Activated CD4-positive, CD25-positive, alpha-beta regulatory T cell (primary cell): Measurements from ENCODE around the gene TMEM45A.
"Not testable (repeated sequence)": the region's sequence is repeated elsewhere in the genome, so short reads cannot be mapped to it uniquely, and the experiment has no call there.

Source experiments
- DNase-seq, 4 experiments: peaks; one replicate each; lab custom pipeline; 2025; lab: John Stamatoyannopoulos, UW

TMEM45A gene

DNA sequence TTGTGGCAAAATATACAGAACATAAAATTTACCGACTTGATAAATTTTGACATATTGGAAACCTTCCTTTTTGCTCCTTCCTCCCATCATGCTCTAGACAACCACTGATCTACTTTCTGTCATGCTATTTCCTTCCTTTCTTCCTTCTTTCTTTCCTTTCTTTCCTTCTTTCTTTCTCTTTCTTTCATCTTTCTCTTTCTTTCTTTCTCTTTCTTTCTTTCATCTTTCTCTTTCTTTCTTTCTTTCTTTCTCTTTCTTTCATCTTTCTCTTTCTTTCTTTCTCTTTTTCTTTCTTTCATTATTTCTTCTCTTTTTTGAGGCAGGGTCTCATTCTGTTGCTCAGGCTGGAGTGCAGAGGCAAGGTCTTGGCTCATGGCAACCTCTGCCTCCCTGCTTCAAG lies 8.9 kb upstream of the TMEM45A start:
- DNase-seq, result no peak

DNA sequence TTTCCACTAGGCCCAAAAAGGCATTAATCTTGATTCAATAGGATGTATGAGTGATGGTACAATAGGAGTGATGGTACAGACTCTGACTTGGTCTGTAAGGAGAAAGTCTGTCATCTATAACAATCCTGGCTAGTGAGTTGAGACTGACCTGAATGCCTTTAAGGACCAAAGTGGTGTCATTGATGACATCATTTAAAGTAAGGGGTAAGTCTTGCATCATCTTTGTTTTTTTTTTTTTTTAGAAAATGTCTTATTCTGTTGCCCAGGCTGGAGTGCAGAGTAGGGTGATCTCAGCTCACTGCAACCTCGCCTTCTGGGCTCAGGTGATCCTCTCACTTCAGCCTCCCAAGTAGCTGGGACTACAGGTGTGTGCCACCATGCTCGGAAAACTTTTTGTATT lies 5.6 kb upstream of the TMEM45A start:
- DNase-seq, result no peak

DNA sequence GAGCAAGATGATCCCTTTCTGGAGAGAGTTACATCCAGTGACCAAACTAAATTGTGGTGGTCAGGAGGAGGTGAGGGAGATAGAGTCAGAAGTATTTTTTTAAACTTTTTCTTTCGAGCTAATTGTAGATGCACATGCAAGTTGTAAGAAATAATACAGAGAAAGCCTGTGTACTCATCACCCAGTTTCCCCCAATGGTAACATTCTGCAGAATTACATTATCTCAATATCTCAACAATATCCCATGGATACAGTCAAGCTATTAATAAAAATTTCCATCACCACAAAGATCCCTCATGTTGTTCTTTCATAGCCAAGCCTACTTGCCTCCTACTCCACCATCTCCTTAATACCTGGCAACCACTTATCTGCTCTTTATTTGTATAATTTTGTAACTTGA lies 3.3 kb upstream of the TMEM45A start:
- no peak for DNase-seq

DNA sequence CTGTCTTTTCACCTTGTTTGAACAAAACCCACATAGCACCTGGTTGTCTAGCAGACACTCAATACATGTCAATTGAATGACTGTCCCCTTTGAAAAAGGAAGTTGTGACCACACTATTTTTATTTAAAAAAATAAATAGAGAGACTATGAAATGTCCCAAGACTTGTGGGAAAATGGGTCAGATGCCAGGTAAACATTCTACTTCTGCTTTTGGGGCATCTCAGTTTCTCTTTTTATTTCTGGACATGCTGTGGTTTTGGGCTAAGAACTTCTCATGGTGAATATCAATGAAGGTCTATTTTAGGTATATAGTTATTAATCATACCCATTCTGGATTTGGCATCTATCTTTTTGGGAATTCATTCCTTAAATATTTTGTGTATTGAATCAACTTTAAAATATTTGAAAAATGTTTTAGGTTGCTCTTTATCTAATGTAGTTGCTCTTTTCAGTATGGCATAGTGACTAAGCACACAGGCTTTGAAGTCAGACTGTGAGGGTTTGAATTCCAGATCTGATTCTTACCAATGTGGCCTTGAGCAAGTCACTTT lies 4.4 kb downstream of the TMEM45A start:
- DNase-seq, result no peak

DNA sequence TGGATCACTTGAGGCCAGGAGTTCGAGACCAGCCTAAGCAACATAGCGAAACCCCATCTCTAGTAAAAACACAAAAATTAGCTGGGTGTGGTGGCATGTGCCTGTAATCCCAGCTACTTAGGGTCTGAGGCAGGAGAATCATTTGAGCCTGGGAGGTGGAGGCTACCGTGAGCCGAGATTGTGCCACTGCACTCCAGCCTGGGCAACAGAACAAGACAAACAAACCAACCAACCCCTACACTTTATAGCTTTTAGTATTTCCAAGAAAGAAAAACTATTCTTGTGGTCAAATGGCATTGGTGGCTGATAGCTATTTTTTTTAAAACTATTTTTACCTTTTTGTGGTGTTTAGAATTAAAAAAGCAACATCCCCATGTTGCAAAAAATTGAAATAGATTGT lies 7.2 kb downstream of the TMEM45A start:
- DNase-seq, result no peak

GRCh38 chr3:100500320-100500880 lies 8.0 kb downstream of the TMEM45A start:
- DNase-seq, result no peak

DNA sequence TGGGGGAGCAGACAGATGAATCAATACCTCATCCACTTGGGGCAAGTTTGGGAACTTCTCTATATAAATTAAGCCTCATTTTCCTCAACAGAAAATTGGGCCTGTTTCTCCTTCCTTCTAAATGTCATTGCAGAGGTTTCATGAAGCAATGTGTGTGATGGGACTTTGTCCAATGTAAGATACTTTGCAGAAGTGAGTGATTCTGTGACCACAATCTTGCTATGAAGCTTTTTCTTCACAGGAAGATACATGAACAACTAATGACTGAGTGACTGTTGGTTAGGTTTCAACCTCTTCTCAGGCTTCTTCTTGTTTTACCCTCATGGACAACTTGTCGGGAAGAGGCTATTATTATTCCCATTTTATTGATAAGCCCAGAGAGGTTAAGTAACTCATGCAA lies 11.0 kb downstream of the TMEM45A start:
- no peak for DNase-seq

GRCh38 chr3:100506355-100506754 lies 13.9 kb downstream of the TMEM45A start:
- DNase-seq, result no peak

DNA sequence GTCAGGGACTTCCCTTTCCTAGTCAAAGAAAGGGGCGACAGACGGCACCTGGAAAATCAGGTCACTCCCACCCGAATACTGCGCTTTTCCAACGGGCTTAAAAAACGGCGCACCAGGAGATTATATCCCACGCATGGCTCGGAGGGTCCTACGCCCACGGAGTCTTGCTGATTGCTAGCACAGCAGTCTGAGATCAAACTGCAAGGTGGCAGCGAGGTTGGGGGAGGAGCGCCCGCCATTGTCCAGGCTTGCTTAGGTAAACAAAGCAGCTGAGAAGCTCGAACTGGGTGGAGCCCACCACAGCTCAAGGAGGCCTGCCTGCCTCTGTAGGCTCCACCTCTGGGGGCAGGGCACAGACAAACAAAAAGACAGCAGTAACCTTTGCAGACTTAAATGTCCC lies 17.4 kb downstream of the TMEM45A start:
- DNase-seq, result not testable (repeated sequence)

GRCh38 chr3:100516232-100516631 lies 23.8 kb downstream of the TMEM45A start:
- no peak for DNase-seq

- no peak for DNase-seq
These were observed 24.4 kb downstream of the TMEM45A start for GRCh38 chr3:100516838-100517237.

DNA sequence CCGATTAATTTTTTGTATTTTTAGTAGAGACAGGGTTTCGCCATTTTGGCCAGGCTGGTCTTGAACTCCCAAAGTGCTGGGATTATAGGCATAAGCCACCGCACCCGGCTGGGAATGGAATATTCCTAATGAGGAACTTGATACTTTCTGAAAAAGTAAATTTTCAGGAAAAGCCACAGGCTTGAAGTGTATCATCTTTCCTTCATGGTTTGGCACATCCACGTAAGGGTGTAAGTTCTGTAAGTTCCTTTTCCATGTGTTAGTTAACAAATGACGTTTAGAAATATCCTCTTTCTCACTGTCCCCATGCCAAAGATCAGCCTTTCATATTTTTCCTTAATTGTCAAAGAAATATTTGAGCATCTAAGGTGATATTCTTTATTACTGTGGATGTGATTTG lies 24.9 kb downstream of the TMEM45A start:
- no peak for DNase-seq

GRCh38 chr3:100518244-100518643 lies 25.8 kb downstream of the TMEM45A start:
- DNase-seq, result no peak

- no peak for DNase-seq
These were observed 26.6 kb downstream of the TMEM45A start for GRCh38 chr3:100518983-100519382.

- DNase-seq, result no peak
These were observed 29.0 kb downstream of the TMEM45A start for GRCh38 chr3:100521439-100521845.

DNA sequence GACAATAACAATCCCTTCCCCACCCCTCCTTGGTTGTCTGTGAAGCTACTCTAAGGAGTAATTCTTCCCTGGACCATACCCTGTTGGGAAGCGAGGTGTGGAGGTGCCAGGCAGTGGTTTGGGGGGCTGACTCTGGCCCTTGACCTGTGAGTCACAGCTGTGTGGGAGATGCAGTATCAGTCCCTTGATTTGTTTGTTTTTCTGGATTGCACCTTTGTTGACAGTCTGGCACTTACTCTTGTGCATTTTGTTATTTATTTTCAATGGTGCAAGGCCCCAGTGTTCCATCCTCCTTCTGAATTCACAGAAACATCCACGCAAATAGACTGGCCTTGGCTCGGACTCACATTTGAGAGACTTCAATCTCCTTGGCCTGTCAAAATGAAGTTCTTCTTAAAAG lies 29.7 kb downstream of the TMEM45A start:
- no peak for DNase-seq

DNA sequence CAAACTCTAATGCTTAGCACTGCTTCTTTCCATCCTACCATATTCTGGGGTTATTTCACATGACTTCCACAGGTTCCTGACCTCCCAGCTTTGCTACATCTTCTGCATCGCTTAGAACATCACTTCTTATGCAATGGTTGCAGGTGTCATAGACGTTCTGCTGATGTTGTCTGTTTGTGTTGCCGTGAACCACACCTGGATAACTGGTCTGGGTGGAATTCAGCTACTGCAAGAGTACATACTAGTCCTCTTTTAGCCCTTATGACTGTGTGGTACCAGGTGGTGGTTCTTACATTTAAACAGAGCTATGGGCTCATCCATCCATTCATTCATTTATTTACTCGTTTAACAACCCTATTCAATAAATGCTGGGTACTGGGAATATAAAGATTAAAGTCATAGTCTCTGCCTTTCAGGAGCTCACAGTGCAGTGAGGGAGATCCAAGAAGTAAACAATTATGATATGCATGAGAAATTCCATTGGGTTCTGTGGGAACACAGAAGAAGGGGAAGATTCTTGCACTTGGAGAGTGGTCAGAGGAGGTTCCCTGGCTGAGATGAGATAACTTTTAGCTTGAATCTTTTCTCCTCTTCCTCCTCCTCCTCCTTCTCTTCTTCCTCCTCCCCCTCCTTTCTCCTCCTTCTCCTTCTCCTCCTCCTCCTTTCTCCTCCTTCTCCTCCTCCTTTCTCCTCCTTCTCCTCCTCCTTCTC lies 30.8 kb downstream of the TMEM45A start:
- DNase-seq, result no peak

DNA sequence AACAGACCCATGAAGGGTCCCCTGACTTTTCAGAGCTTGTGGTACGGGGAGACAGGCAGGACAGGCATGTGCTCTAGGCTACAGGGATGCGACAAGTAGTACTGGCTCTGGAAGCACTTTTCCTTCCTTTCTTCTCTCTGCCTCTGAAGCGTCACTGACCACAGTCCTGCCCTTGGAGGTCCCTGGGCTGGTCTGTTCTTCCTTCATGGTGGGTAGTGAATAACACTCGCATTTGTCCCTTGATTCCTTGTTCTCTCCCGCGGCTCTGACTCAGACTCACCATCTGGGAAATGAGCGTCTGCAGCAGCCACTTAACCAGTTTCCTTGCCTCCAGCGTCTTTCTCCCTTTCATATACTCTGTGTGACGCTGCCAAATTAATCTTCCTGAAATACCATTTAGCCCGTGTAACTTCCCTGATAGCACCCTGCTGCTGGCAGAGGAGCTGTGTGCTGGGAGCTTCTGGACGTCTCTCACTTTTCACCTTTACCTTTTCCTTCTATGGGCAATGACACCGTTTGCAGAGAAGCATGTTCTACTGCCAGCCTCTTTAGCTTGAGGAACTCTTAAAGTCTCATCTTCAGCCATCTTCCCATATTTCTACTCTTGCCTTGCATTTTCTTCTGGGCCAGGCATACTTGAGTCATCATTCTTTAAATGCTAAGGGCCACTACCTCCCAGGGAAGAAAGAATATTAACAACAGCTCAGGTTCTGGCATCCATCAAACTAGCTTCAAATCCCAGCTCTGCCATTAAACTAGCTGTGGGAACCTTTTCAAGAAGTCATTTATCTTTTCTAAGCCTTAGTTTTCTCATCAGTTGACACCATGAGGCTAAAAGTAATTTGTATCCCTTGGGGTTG lies 33.6 kb downstream of the TMEM45A start:
- no peak for DNase-seq

DNA sequence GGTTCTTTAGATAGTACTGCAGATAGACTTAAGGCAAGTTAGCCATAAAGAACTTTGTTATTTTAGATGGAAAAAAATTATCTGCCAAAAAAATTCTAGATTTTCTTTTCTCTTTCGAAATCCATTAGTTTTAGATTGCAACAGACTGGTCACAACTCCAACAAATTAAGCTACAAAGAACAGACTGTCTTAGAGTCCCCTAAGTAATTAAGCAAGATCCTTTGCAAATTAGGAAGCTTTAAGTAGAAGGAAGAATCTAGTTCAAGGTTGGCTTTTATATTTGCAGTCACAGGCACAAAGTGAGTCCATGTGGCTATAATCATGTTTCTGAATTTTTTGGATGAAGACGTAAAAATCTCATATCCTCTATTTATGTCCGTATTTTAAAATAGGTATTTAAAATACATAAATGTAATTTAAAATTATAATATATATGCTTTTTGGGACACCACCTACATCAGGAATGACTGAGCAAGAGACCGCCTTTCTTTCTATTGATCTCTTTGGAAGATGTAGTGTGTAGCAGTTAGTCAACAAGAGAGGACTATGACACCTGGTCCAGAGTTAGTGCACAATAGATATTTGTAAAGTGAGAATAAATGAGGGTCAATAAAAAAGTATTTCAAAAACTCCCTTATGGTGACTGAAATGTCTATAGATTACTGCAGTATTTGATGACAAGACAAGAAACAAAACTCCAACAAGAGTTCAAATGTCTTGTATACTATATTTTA lies 34.4 kb downstream of the TMEM45A start:
- DNase-seq, result no peak

GRCh38 chr3:100527347-100527735 lies 34.9 kb downstream of the TMEM45A start:
- DNase-seq, result no peak

GRCh38 chr3:100531093-100531492 lies 38.7 kb downstream of the TMEM45A start:
- DNase-seq, result no peak

- no peak for DNase-seq
These were observed 40.0 kb downstream of the TMEM45A start for GRCh38 chr3:100532411-100532810.
